HepG2 (cell line): ENCODE results near the gene NCBP2. TPM values are rescaled to one million over a fixed set of nuclear protein-coding genes. Genes with fewer than 3 reads are reported as not detected.
A peak's percentile ranks its signal among the peaks of the same experiment; 100 is the strongest.

Source experiments
- ATAD3A ChIP-seq: sonication (generic); formaldehyde crosslinking; IDR thresholded peaks from 2 replicates; pipeline ENCODE4 v1.4.0; 2020; ENCODE audit warnings: missing genetic modification reagents
- CENPT ChIP-seq: sonication (generic); formaldehyde crosslinking; IDR thresholded peaks from 2 replicates; pipeline ENCODE4 v1.8.0; 2022; ENCODE audit warnings: low read depth, mild to moderate bottlenecking, moderate library complexity, missing genetic modification reagents
- CREB1 ChIP-seq, 2 experiments: fragments of 450-650 bp in 1 of 2; IDR thresholded peaks; 2 replicates each; pipeline ENCODE4 v1.6.1; 2016 to 2017; ENCODE audit warnings: control low read depth in 1 of 2, mild to moderate bottlenecking in 1 of 2, missing compliant biosample characterization in 1 of 2, missing genetic modification characterization in 1 of 2
- FIP1L1 ChIP-seq: fragments of 200-400 bp; formaldehyde crosslinking; IDR thresholded peaks from 2 replicates; pipeline ENCODE4 v1.6.1; 2018; ENCODE audit warnings: low read depth, mild to moderate bottlenecking, low read length, moderate library complexity, borderline replicate concordance; ENCODE audit not compliant: insufficient read depth
- HES4 ChIP-seq: sonication (generic); formaldehyde crosslinking; IDR thresholded peaks from 2 replicates; pipeline ENCODE4 v1.9.0; 2021; ENCODE audit warnings: mild to moderate bottlenecking, missing genetic modification reagents, borderline replicate concordance
- HMG20B ChIP-seq: conservative IDR thresholded peaks from 2 replicates; pipeline ENCODE4 v1.6.1; 2016; ENCODE audit warnings: missing genetic modification reagents, missing compliant biosample characterization
- MATR3 ChIP-seq: sonication (generic); formaldehyde crosslinking; IDR thresholded peaks from 2 replicates; pipeline ENCODE4 v1.4.0; 2020; ENCODE audit warnings: missing genetic modification reagents
- MED8 ChIP-seq: sonication (generic); formaldehyde crosslinking; IDR thresholded peaks from 2 replicates; pipeline ENCODE4 v1.8.1; 2023; ENCODE audit warnings: mild to moderate bottlenecking, missing genetic modification reagents; ENCODE audit not compliant: insufficient replicate concordance
- MIER2 ChIP-seq: IDR thresholded peaks from 2 replicates; pipeline ENCODE4 v1.6.1; 2016; ENCODE audit warnings: missing biosample characterization, missing genetic modification reagents
- MTERF4 ChIP-seq: sonication (generic); formaldehyde crosslinking; IDR thresholded peaks from 2 replicates; pipeline ENCODE4 v1.8.0; 2023; ENCODE audit warnings: mild to moderate bottlenecking, missing genetic modification reagents
- NCOA1 ChIP-seq: sonication (generic); formaldehyde crosslinking; IDR thresholded peaks from 2 replicates; pipeline ENCODE4 v1.9.0; 2021; ENCODE audit warnings: missing genetic modification reagents
- NFKB2 ChIP-seq: sonication (generic); formaldehyde crosslinking; IDR thresholded peaks from 2 replicates; pipeline ENCODE4 v1.4.0; 2020; ENCODE audit warnings: missing genetic modification reagents, borderline replicate concordance
- NFYC ChIP-seq: IDR thresholded peaks from 2 replicates; pipeline ENCODE4 v1.6.1; 2016; ENCODE audit warnings: missing genetic modification reagents, missing compliant biosample characterization
- SATB2 ChIP-seq: sonication (generic); formaldehyde crosslinking; IDR thresholded peaks from 2 replicates; pipeline ENCODE4 v1.5.0; 2020; ENCODE audit warnings: missing genetic modification reagents
- TAF1 ChIP-seq: sonication (generic); formaldehyde crosslinking; IDR thresholded peaks from 2 replicates; pipeline ENCODE4 v1.4.0; 2020; ENCODE audit warnings: missing genetic modification reagents
- ZBTB33 ChIP-seq: sonication (generic); formaldehyde crosslinking; IDR thresholded peaks from 2 replicates; pipeline ENCODE4 v1.4.0; 2020; ENCODE audit warnings: missing genetic modification reagents
- ZNF451 ChIP-seq: sonication (generic); formaldehyde crosslinking; IDR thresholded peaks from 2 replicates; pipeline ENCODE4 v1.5.0; 2020; ENCODE audit warnings: mild to moderate bottlenecking, missing genetic modification reagents
- ZNF597 ChIP-seq: sonication (generic); formaldehyde crosslinking; IDR thresholded peaks from 2 replicates; pipeline ENCODE4 v1.5.0; 2020; ENCODE audit warnings: missing genetic modification reagents
- ZNF710 ChIP-seq: sonication (generic); formaldehyde crosslinking; IDR thresholded peaks from 2 replicates; pipeline ENCODE4 v1.5.0; 2020; ENCODE audit warnings: mild to moderate bottlenecking, missing genetic modification reagents, borderline replicate concordance
- ZNF781 ChIP-seq: sonication (generic); formaldehyde crosslinking; IDR thresholded peaks from 2 replicates; pipeline ENCODE4 v1.5.1; 2020; ENCODE audit warnings: borderline replicate concordance, mild to moderate bottlenecking, missing genetic modification reagents; ENCODE audit errors: not compliant biosample characterization
- polyA plus RNA-seq, 8 experiments: library from polyadenylated mRNA; depleted of rRNA in 3 of 8; stranded (reverse) in 7 of 8; unstranded in 1 of 8; fragments of >200 nt; fragmentation: Illumina TruSeq in 4 of 8; extraction: Trizol in 4 of 8; gene quantifications; 2 replicates each; pipeline versions ENCODE4 v1.2.1 to v1.2.3, GENCODE V29; 2011 to 2016; ENCODE audit warnings: low read depth in 4 of 8, missing spikeins in 1 of 8, mixed read lengths in 1 of 8; ENCODE audit not compliant: insufficient read depth in 1 of 8
- total RNA-seq, 5 experiments: library from RNA; depleted of rRNA; stranded (reverse); fragments of >200 nt; fragmentation: Illumina TruSeq; extraction: Trizol; gene quantifications; 2 replicates each; pipeline ENCODE4 v1.2.3, GENCODE V29; 2016; ENCODE audit warnings: low read depth in 1 of 5

The NCBP2 gene
- total and polyA plus RNA-seq, 2 of the 13 experiments (the other 11 are each of a cell fraction or from before 2014, with no cell fraction given), result 58.7 to 95.5 TPM

DNA sequence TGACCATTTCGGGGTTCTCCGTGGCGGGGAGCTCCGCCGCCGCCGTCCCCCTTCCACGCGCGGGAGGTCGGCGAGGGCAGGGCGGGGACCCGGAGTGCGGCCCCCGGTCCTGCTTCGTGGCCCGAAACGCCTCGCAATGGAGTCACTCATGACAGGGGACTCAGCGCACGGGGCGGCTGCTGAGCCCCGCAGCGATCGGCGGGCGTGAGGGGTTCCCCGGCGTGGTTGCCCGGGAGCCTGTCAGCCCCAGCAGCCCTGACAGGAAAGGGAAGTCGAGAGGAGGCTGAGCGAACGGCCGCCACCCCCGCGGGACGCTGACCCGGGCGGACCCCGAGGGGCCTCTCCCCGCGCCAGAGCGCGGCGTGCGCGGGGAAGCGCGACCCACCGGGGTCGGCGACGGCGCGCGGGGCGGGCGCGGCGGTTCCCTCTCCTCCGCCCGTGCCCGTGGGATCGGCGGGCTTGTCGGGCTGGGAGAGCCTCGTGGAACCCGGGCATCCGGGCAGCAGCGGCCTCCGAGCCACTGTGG lies 26.9 kb upstream of the NCBP2 start (continued):
- TF ChIP-seq MIER2 (no peak), MATR3 (CRISPR knock-in tag) (no peak), ZNF451 (CRISPR knock-in tag) (no peak), CENPT (CRISPR knock-in tag) (no peak), HMG20B (no peak), FIP1L1 (no peak), NCOA1 (CRISPR knock-in tag) (no peak), ATAD3A (CRISPR knock-in tag) (no peak), ZNF597 (CRISPR knock-in tag) (no peak), MED8 (peak; percentile 11), TAF1 (CRISPR knock-in tag) (peak; percentile 26; the same call in 1 of the 2 replicates), NFKB2 (peak; percentile 28; the same call in 1 of the 2 replicates), ZNF781 (no peak), SATB2 (CRISPR knock-in tag) (peak; percentile 25; the same call in 1 of the 2 replicates), CREB1 (IDR thresholded peaks at IDR 0.05) (no peak), CREB1 (CRISPR knock-in tag; IDR thresholded peaks at IDR 0.05) (no peak), NFYC (no peak), HES4 (no peak), ZNF710 (CRISPR knock-in tag) (0 out of 2 replicates have a peak, but pooled peaks have one; percentile 36), MTERF4 (CRISPR knock-in tag) (no peak), ZBTB33 (CRISPR knock-in tag) (no peak)
